Kidney tubule cell (primary cell): ENCODE results near the gene PTCRA.
"Not testable (repeated sequence)": the region's sequence is repeated elsewhere in the genome, so short reads cannot be mapped to it uniquely, and the experiment has no call there.

Experiments
- DNase-seq: peaks from one replicate; pipeline ENCODE4 v3.0.0-alpha.2; 2018; ENCODE audit warnings: low spot score

PTCRA gene

DNA sequence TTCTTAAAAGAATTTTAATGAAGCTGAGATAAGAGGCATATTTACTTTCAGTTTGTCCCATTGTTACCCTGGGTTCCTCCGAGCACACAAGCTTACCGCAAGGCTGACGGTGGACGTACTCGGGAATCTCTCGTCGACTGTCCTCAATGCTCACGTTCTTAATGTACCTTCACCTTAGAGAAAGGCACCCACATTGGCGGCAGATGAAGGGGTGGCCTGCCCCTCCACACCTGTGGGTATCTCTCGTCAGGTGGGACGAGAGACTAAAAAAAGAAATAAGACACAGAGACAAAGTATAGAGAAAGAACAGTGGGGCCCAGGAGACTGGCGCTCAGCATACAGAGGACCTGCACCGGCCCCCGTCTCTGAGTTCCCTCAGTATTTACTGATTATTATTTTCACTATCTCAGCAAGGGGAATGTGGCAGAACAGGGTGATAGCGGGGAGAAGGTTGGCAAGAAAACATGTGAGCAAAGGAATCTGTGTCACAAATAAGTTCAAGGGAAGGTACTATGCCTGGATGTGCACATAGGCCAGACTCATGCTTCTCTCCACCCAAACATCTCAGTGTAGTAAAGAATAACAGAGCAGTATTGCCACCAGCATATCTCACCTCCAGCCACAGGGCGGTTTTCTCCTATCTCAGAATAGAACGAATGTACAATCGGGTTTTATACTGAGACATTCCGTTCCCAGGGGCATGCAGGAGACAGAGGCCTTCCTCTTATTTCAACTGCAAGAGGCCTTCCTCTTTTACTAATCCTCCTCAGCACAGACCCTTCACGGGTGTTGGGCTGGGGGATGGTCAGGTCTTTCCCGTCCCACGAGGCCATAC lies 13.2 kb upstream of the PTCRA start:
- not testable (repeated sequence) for DNase-seq

DNA sequence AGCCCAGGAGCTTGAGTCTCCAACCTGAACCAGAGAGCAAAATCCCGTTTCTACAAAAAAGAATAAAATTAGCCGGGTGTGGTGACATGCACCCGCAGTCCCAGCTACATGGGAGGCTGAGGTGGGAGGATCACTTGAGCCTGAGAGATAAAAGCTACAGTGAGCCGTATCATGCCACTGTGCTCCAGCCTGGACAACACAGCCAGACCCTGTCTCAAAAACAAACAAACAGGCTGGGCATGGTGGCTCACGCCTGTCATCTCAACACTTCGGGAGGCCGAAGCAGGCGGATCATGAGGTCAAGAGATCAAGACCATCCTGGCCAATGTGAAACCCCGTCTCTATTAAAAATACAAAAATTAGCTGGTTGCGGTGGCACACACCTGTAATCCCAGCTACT lies 11.4 kb upstream of the PTCRA start:
- DNase-seq, result no peak

DNA sequence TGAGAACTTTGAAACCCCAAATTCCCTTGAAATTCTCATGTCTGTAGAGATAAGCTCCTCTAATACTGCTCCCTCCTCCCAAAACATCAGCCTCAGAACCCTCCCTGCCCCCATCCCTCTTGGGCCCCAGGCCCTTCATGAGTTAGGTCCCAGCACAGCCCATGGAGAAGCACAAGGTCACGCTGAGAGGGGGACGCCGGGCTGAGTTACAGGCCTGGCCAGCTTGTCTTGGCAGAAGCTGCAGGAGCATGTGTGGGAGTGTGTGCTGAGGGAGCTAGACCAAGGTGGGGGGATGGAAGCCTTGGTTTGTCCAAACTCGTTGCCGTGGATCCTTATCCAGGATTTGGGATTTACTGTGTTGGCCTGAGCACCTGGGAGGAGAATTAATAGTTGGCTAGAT lies 8.5 kb upstream of the PTCRA start:
- DNase-seq, result no peak

DNA sequence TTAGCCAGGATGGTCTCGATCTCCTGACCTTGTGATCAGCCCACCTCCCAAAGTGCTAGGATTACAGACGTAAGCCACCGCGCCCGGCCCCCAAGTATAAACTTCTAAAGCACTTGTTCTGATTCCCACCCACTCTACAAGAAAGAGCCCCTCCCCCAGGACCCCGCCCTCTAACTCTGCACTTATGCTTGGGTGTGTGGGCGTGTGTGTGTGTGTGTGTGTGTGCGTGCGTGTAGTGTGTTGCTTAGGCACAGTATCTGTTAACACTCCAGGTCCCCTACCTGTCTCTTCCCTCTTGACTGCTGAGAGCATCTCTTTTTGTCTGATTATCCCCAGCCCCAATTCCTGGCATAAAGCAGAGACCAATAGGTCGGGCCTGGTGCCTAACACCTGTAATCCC lies 6.0 kb upstream of the PTCRA start:
- DNase-seq, result no peak

DNA sequence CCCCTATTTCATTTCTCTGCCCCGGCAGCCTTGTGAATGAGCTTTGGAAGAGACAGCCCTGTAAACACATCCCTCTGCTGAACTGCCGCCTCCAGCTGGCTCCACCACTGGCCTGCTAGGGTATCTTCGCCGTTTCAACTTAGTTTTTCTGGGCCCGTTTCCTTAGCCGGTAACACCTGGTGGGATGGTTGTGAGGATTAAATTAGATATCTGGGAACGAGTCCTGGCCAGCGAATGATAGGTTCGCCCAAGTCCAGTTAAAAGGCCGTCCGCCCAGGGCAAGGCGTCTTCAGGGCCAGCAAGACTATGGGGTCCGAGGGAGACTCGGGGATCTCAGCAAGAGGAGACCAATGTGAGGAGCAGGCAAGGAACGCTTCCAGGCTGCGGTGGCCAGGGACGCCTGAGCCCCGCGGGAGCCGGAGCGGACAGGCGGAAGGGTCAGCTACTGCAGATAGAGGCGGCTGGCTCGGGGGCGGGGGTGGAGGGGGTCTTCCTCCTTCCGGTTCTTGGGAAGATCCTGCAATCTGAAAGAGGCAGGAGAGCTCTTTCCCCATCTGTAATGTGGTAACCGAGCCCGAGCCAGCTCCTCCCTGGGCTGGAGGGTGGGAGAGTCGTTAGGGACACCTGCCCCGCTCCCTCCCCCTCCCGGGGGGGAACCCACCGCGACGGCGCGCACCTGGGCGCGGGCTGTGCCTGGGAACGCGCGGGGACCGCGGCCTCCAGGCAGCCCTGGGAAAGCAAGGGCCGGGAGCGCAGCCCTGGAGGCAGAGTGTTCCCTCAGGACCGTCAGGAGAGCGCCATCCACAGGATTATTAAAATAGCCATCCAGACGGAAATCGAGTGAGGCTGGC lies 4.5 kb upstream of the PTCRA start:
- no peak for DNase-seq

DNA sequence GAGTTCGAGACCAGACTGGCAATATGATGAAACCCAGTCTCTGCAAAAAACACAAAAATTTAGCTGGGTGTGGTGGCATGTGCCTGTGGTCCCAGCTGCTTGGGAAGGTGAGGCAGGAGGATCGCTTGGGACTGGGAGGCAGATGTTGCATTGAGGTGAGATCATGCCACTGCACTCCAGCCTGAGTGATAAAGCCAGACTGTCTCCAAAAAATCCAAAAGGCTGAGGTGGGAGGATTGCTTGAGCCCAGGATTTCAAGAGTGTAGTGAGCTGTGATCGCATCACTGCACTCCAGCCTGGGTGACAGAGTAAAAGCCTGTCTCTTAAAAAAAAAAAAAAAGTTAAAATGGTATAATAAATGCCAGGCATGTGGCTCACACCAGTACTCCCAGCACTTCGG lies 1.3 kb upstream of the PTCRA start:
- peak; percentile 26 for DNase-seq

DNA sequence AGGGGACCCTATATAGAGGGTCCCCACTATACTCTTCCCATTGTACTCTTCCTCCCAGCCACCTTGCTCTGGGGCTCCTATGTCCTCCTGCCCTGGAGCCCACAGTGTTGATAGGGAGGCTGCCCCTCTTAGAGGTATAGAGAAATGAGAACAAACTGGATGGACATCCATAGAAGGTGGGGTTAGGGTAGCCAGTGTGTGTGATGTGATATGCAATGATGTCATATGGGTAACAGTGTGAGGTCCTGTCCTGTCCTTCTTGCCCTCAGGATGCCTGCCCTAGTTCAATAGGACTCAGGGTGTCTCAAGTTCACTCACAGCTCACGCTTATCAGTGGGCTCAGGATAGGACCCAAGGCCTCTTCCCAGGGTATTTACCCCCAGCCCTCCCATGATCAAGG lies 435 bp downstream of the PTCRA start:
- DNase-seq, result no peak

DNA sequence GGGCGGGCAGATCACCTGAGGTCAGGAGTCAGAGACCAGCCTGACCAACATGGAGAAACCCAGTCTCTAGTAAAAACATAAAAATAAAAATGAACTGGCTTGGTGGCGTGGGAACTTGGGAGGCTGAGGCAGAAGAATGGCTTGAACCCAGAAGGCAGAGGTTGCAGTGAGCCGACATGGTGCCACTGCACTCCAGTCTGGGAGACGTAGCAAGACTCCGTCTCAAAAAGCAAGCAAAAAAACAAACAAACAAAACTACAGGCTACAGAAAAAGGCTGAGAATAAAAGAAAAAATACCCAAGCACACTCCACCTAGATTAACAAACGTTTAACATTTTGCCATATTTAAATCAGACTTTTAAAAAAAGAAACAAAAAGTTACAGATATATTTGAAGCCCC lies 5.9 kb downstream of the PTCRA start:
- DNase-seq, result no peak

DNA sequence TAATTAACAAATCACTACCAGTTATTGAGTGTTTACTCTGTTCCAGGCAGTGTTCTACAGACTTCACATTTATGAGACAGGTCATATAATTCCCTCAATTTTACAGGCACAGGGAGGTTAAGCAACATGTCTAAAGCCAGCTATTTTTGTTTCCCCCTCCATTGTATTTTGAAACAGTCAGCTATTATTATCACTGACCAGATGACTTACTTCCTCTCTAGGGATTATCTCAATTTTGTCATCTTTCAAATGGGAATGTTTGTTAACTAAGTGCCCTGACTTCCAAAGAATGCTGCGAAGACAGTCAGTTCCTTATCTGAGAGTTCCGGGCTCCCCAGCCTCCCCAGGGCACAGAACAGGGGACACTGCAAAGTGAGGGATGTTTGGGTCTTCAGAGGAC lies 7.8 kb downstream of the PTCRA start:
- DNase-seq, result no peak

DNA sequence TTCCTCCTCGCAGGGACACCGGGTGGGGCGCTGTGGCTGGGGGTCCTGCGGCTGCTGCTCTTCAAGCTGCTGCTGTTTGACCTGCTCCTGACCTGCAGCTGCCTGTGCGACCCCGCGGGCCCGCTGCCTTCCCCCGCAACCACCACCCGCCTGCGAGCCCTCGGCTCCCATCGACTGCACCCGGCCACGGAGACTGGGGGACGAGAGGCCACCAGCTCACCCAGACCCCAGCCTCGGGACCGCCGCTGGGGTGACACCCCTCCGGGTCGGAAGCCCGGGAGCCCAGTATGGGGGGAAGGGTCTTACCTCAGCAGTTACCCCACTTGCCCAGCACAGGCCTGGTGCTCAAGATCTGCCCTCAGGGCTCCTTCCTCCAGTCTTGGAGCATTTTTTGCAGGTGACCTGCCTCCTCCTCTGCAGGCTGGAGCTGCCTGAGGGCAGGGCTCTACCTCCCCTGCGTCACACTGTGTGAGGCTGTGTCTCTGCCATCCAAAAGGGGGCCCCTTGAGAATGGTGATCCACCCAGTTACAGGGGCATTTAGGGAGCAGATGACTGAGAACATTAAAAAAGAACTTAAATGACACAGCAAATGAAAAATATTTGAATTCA lies 9.5 kb downstream of the PTCRA start:
- DNase-seq, result no peak

DNA sequence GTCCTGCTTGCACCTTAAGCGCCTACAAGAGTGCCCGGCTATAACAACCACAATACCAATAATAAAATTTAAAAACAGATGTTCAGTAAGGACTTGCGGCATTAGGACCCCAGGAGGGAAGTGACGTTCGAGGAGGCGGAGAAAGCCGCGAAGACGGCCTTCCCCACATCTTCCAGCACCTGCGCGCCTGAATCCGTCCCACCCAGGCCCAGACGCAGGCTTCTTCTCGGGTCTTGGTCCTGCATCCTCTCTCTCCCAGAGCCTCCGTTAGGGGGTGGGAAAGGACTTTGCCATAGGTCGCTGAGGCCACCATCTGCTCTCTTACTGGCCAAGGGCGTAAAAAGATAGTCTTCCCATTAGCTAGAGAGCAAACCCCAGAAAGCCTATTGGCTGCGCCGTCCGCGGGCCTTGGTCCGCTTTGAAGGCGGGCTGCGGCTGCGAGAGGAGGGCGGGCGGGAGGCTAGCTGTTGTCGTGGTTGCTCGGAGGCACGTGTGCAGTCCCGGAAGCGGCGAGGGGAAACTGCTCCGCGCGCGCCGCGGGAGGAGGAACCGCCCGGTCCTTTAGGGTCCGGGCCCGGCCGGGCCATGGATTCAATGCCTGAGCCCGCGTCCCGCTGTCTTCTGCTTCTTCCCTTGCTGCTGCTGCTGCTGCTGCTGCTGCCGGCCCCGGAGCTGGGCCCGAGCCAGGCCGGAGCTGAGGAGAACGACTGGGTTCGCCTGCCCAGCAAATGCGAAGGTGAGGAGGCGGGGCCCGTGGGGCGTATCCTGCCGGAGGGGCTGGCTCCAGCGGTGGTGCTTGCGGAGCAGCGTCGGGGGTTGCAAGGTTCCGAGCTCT lies 13.3 kb downstream of the PTCRA start, which contains the start of gene CNPY3:
CNPY3 (plus strand) TSS at position 495 of the 835 bp plus-strand sequence; CDS start at position 586, 91 bp downstream.
- peak; percentile 99 for DNase-seq

DNA sequence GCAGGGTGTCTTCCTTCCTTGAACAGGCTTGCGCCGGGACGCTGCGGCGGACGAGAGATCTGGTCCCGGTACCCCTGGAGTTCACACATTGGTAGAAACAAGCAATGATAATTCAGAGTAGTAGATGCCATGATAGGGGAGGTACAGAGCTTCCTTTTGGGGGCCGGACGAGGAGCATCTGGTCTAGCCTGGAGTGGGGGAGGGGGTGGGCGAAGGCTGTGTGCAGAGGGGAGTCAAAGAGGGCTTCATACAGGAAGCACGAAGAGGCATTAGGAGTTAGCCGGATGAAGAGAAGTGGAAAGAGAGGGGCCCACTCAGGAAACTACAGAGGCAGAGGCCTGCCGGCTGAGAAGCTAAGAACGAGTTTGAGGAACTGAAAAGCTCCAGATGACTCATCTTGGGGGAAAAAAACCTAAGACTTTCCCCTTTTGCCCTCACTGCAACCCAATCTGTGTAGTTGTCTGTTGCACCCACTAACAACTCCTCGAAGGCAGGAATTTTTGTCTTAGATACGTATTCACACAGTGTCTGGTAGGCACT lies 14.0 kb downstream of the PTCRA start:
- peak; percentile 70 for DNase-seq

DNA sequence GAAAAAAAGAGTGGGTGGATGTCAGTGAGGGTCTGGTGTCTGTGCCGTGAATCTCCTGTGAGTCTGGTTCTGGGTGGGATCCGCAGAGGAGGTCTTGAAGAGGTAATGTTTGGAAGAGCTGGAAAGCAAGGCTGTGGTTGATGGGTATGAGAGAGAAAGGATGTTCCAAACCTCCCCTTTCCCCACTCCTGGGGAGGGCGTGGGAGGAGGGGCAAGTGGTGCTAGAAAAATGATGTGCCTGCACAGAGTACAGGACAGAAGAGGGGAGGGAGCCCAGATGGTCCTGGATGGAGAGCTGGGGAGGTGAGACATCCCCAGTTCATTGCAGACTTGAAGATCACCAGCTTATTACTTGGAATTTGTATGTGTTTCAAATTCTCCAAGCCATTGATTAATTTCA lies 16.6 kb downstream of the PTCRA start:
- DNase-seq, result no peak

DNA sequence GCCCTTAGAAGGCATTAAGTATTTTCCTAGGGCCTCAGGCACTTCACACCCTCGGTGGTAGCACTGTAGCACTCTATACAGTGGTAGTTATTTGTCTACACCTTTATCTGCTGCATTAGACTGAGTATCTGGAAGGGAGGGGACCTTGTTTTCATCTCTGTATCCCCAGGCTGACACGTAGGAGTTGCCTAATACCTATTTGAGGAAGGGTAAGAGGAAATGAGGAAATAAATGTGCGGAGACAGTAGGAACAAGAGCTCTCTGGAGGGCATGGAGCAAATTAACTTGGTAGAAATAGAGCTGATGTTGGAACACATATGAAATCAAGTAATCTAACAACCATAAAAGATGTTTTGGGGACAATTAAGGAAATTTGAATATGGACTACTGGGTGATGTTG lies 17.4 kb downstream of the PTCRA start:
- DNase-seq, result no peak

DNA sequence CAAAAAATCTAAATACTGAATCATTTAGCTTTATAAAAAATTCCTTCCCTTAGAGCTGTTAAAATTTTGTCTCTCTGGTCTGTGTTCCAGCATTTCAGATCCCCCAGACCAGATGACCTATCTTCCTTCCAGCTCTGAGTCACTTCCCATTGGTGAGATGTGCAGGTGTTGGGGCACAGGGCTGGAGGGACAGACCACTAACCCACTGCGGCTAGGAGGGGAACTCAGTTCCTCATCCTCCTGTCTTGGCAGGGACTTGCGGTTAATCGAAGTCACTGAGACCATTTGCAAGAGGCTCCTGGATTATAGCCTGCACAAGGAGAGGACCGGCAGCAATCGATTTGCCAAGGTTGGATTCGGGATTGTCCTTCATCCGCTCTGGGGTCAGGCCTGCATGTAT lies 19.5 kb downstream of the PTCRA start:
- no peak for DNase-seq

DNA sequence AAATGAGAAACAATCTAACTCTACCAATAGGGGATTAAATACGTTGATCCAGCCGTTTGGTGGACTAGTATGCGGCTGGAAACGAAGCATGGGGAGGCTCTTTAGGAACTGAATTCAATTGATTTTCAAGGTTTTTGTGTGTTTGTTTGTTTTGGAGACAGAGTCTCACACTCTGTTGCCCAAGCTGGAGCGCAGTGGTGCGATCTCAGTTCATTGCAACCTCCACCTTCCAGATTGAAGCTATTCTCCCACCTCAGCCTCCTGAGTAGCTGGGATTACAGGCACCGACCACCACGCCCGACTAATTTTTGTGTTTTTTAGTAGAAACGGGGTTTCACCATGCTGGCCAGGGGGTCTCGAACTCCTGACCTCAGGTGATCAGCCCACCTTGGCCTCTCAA lies 20.5 kb downstream of the PTCRA start:
- DNase-seq, result no peak

DNA sequence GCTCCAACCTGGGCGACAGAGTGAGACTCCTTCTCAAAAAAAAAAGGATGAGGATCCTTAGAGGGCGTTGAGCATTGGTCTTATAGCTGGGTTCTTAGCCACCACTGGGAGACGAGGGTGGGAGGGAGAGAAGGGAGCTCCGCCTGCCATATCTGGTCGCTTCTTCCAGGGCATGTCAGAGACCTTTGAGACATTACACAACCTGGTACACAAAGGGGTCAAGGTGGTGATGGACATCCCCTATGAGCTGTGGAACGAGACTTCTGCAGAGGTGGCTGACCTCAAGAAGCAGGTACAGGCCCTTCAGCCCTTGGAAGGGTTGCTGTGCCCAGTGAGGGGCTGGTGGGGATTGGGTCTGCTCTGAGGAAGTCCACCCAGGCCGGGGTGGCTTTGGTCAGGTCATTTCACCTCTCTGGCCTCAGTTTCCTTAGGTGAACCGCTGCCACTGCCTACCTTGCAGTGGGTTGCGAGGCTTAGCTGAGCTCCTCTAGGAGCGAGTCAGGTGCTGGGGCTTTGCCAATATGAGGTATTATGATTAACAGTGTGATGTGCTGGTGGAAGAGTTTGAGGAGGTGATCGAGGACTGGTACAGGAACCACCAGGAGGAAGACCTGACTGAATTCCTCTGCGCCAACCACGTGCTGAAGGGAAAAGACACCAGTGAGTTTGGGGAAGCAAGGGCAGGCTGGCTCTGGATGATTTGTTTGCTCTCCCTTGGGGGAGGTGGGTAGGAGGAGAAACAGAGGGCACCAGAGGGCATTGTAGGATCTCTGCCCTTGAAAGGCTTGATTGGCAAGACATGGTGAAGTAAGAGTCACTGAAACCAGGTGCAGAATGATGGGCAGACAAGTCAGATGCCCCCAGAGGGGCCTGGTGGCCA lies 21.9 kb downstream of the PTCRA start:
- DNase-seq, result peak; percentile 49

DNA sequence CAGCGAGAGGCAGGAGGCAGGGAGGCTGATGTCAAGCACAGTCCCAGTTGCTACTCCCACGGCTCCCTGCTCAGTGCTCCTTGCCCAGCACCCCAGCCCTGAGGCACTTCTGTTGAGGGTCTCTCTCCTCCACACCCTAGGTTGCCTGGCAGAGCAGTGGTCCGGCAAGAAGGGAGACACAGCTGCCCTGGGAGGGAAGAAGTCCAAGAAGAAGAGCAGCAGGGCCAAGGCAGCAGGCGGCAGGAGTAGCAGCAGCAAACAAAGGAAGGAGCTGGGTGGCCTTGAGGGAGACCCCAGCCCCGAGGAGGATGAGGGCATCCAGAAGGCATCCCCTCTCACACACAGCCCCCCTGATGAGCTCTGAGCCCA lies 22.6 kb downstream of the PTCRA start:
- no peak for DNase-seq

DNA sequence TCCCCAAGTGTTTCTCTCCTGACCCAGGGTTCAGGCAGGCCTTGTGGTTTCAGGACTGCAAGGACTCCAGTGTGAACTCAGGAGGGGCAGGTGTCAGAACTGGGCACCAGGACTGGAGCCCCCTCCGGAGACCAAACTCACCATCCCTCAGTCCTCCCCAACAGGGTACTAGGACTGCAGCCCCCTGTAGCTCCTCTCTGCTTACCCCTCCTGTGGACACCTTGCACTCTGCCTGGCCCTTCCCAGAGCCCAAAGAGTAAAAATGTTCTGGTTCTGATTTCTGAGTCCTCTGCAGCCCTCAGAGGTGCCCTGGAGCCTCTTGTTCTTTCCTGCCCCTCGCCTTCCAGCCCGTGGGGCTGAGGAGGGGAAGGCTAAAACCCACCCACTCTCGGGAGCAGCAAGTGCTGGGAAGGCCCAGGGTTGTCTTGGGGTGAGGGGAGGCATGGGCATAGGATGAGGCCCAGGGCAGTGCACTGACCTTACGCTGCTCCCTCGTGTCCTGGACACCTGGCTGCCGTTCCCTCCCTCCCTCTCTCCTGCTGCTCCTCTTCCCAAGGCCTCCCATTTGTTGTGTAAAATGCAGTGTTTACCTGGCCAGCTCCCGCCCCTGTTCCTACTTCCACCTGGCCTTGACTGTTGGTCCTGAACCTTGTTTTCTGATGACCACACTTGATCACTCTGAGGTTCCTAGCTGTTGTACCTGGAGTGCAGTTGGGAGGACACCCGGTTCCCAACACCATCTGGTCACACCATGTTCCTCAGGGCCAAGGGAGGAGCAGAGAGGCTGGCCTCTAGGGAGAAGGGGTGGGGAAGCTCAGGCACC lies 23.3 kb downstream of the PTCRA start:
- DNase-seq, result no peak

DNA sequence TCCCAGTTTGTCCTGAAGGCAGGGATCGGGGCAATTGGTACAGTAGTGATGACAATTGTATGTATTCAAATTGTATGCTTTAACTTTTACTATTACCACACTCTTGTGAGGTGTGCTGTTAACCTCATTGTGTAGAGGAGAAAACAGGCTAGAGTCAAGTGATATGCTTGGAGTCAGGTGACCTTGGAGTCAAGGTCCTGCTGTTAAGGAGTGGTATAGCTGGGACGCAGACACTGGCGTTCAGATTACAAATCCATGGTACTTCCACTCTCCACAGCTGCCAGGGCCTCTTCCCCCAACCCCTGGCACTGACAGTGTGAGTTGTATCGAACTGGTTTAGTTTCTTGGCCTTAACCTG lies 23.9 kb downstream of the PTCRA start:
- no peak for DNase-seq
